EL (cell line): ENCODE results near the gene SENP7.
"Not testable (repeated sequence)": the region's sequence is repeated elsewhere in the genome, so short reads cannot be mapped to it uniquely, and the experiment has no call there.

Experiments
- DNase-seq: peaks from one replicate; pipeline ENCODE4 v3.0.0-alpha.2; 2016

The SENP7 gene

DNA sequence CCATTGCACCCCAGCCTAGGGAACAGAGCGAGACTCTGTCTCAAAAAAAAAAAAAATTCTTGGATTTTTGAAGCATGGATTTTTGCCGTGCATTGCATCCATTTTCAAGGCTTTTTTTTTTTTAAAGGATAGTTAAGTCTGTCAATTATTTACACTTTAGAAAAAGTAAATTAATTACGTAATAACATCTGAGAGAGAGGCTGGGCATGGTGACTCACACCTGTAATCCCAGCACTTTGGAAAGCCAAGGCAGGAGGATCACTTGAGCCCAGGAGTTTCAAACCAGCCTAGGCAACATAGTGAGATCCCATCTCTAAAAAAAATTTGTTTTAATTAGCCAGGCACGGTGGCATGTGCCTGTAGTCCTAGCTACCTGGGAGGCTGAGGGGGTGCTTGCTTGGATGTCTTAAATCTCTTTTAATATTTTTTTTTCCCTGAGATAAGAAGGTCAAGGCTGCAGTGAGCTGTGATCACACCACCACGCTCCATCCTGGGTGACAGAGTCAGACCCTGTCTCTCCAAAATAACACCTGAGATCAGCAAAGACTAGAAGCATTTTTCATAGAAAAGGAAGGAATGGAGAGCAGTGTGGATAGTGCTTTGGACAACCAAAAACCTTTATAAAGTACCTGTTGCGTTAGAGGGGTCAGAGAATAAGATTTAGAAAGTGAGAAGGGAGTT, 6.8 kb upstream of the SENP7 start:
- no peak for DNase-seq

DNA sequence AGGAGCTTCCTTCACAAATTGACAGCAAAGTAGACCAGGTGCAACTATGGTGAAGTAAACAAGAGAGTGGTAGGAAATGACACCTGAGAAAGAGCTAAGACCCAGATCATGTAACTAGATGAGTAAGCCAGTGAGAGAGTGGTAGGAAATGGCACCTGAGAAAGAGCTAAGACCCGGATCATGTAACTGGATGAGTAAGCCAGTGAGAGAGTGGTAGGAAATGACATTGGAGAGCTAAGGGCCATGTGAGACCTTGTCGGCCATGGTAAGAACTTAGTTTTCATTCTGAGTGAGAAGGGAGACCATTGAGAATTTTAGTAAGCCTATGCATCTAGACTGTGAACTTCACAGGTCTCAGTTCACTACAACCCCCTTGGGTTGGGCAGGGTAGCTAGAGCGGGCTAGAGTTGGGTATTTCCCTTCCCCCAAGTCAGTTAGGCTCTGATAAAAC, 5.4 kb upstream of the SENP7 start:
- peak; percentile 11 for DNase-seq

- no peak for DNase-seq
Measured at GRCh38 chr3:101513419-101513986, 491 bp upstream of the SENP7 start.

DNA sequence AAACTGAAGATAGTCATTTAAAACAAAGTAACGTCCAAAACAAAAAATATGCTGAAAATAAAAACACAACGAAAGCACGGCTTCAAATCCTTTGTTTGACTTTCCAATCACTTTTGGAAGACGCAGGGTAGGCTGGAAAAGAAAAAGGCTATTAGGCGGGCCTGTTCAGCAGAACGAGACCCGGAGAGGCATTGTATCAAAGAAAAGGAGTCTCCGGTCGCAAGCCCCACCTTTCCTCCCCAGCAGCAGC, 691 bp downstream of the SENP7 start:
- no peak for DNase-seq

DNA sequence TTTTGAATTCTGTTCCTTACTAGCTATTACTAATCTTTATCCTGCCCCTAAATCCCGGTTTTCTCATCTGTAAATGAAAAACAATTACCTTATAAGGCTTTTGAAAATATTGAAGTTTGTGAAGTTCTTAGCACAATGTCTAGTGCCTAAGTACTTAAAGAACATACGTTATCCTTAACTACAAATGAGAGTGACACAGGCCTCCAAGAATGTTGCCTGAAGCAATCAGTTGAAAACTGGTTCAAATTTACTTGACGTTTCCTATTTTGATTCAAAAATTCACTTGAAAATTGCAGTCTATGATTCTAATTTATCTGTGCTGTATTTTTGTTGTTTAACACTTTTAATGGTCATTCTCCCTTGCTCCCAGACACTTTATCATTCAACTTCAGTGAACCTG, 3.2 kb downstream of the SENP7 start:
- peak; percentile 84 for DNase-seq

DNA sequence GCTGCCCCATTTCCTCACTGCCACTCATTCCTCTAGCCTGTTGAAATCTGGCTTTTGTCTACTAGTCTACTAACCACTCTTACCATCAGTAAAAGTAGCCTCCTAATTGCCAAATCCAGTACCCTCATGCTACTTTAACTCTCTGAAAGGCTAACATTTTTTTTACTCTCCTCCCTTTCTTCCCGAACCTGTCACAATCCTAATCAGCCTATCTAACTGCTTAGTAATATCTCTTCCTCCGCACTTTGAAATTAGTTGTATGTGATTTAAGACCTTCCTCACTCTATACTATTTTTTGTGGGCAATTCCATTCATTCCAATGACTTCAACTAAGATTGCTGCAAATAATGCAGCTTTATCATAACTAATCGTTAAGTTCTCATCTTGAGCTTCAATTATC, 3.7 kb downstream of the SENP7 start:
- DNase-seq: peak; percentile 57

DNA sequence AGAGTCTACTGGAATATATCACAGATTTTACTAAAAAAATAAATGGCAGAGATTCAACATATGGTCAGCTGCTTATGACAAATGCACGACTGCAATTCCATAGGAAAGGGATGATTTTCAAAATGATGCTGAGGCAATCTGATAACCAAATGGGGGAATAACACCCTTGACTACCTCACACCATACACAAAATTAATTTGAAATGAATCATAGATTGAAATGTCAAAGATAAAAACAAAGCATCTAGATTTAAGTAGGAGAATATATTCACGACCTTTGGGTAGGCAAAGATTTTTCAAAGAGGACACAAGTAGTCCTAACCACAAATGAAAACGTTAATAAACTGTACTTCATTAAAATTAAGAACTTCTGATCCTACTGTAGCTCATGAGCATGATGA, 11.2 kb downstream of the SENP7 start:
- no peak for DNase-seq

- no peak for DNase-seq
Measured at GRCh38 chr3:101500208-101500607, 12.8 kb downstream of the SENP7 start.

DNA sequence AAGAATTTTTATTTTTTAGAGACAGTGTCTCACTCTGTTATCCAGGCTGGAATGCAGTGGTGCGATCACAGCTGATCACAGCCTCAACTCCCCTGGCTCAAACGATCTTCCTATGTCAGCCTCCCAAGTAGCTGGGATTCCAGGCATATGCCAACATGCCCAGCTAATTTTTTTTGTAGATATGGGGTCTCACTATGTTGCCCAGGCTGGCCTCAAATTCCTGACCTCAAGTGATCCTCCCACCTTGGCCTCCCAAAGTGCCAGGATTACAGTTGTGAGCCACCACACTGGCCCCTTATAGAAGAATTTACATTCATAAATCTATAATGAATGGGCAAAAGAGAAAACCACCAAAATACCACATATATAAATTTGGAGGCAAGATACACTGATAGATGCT, 15.2 kb downstream of the SENP7 start:
- DNase-seq: no peak

DNA sequence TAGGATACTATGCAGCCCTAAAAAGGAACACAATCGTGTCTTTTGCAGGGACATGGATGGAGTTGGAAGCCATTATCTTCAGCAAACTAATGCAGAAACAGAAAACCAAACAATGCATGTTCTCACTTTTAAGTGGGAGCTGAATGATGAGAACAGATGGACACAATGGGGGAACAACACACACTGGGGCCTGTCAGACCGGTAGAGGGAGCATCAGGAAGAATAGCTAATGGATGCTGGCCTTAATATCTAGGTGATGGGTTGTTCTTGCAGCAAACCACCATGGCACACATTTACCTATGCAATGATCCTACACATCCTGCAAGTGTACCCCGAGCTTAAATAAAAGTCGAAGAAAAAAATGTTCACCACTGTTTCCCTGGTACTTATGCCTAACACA, 17.5 kb downstream of the SENP7 start:
- no peak for DNase-seq

DNA sequence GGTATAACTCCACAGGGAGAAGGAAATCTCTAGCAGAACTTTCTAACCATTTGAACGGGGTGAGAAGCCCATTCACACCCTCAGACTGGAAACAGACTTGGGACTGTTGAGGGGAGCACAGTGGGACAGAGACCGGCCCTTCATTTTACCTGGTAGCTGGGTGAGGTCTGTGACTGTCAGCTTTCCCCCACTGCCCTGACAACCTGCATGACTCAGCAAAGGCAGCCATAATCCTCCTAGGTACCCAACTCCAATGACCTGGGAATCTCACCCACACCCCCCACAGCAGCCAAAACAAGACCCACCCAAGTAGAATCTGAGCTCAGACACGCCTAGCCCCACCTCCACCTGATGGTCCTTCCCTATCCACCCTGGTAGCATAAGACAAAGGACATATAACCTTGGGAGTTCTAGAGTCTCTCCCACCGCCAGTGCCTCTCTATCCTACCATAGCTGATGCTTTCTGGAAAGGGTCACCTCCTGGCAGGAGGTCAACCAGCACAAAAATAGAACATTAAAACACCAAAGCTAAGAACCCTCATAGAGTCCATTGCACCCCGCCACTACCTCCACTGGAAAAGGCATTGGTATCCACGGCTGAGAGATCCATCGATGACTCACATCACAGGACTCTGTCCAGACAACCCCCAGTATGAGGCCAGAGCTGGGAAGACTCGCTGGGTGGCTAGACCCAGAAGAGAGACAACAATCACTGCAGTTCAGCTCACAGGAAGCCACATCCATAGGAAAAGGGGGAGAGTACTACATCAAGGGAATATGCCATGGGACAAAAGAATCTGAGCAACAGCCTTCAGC, 28.0 kb downstream of the SENP7 start:
- peak; percentile 85 for DNase-seq

- DNase-seq: no peak
Measured at GRCh38 chr3:101478980-101479379, 34.0 kb downstream of the SENP7 start.

GRCh38 chr3:101474841-101475552, 38.0 kb downstream of the SENP7 start:
- not testable (repeated sequence) for DNase-seq

DNA sequence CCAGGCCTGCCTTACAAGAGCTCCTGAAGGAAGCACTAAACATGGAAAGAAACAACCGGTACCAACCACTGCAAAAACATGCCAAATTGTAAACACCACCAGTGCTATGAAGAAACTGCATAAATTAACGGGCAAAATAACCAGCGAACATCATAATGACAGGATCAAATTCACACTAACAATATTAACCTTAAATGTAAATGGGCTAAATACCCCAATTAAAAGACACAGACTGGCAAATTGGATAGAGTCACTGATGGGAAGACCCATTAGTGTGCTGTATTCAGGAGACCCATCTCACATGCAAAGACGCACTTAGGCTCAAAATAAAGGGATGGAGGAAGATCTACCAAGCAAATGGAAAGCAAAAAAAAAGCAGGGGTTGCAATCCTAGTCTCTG, 44.3 kb downstream of the SENP7 start:
- not testable (repeated sequence) for DNase-seq

- not testable (repeated sequence) for DNase-seq
Measured at GRCh38 chr3:101467310-101467663, 45.7 kb downstream of the SENP7 start.

DNA sequence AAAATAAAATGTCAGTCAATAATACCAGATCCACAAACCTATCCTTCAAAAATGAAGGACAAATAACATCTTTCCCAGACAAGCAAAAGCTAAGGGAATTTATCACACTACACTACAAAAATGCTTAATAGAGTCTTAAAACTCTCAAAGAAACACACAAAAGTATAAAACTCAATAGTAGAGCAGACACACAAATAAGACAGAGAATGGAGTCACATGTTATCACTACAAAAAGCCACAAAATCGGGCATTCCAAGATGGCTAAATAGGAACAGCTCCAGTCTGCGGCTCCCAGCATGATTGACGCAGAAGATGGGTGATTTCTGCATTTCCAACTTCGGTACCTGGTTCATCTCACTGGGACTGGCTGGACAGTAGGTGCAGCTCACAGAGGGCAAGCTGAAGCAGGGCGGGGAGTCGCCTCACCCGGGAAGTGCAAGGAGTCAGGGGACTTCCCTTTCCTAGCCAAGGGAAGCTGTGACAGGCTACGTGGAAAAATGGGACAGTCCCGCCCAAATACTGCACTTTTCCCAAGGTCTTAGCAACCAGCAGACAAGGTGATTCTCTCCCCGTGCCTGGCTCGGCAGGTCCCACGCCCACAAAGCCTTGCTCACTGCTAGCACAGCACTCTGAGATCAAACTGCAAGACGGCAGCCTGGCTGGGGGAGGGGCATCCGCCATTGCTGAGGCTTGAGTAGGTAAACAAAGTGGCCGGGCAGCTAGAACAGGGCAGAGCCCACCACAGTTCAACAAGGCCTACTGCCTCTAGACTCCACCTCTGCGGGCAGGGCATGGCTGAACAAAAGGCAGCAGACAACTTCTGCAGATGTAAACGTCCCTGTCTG, 46.3 kb downstream of the SENP7 start:
- no peak for DNase-seq

GRCh38 chr3:101464235-101464634, 48.8 kb downstream of the SENP7 start:
- no peak for DNase-seq

GRCh38 chr3:101461451-101461850, 51.6 kb downstream of the SENP7 start:
- no peak for DNase-seq

- DNase-seq: no peak
Measured at GRCh38 chr3:101458387-101458786, 54.6 kb downstream of the SENP7 start.

- no peak for DNase-seq
Measured at GRCh38 chr3:101454629-101455028, 58.4 kb downstream of the SENP7 start.

GRCh38 chr3:101453961-101454360, 59.1 kb downstream of the SENP7 start:
- DNase-seq: no peak

GRCh38 chr3:101438641-101439040, 74.4 kb downstream of the SENP7 start:
- DNase-seq: not testable (repeated sequence)

DNA sequence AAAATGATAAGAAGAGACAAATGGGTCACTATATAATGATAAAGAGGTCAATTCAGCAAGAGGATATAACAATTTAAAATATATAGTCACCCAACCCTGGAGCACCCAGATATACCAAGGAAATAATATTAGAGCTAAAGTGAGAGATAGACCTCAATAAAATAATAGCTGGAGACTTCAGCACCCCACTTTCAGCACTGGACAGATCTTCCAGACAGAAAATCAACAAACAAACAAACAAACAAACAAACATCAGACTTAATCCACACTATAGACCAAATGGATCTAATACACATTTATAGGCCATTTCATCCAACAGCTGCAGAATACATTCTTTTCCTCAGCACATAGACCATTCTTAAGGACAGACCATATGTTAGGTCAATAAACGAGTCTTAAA, 79.4 kb downstream of the SENP7 start:
- no peak for DNase-seq
